Subcutaneous adipose tissue (tissue), 4 donors: Measurements from ENCODE around the gene LYPD1. TPM values are rescaled to one million over a fixed set of nuclear protein-coding genes. Genes with fewer than 3 reads are reported as not detected.

Experiments
- total RNA-seq, 4 donors: library from RNA; depleted of rRNA; stranded (reverse); fragments of >200 nt; gene quantifications; one replicate each; pipeline ENCODE4 v1.1.0, GENCODE V29; 2016
- TF ChIP-seq, protein P1 (sequence below): fragments of 450-650 bp; IDR thresholded peaks from one replicate; pipeline ENCODE4 v1.5.1; 2016; ENCODE audit warnings: low read depth, mild to moderate bottlenecking, control low read depth, antibody characterized with exemption, moderate library complexity

LYPD1 gene
- total RNA-seq, 4 donors from 2014 or later = 0.66 to 1.5 TPM; not detected in 2

DNA sequence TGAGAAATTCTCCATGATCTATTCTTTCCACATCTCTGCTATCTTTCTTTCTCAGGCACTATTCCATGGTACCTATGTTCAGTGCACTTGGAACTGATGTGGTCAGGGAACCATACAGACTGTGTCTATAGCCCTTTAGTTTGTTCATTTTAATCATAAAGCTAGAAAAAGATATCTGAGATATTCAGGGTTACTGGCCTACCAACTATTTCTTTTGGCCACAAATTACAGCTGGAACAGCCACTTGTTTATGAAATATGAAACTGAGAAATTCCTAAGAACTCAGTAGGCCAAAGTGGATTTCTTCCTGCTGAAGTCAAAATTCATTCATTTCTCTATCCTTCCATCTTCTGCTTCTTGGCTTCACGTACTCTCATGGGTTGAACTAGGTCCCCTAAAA, 22.8 kb upstream of the LYPD1 start:
- TF ChIP-seq, protein P1, sequence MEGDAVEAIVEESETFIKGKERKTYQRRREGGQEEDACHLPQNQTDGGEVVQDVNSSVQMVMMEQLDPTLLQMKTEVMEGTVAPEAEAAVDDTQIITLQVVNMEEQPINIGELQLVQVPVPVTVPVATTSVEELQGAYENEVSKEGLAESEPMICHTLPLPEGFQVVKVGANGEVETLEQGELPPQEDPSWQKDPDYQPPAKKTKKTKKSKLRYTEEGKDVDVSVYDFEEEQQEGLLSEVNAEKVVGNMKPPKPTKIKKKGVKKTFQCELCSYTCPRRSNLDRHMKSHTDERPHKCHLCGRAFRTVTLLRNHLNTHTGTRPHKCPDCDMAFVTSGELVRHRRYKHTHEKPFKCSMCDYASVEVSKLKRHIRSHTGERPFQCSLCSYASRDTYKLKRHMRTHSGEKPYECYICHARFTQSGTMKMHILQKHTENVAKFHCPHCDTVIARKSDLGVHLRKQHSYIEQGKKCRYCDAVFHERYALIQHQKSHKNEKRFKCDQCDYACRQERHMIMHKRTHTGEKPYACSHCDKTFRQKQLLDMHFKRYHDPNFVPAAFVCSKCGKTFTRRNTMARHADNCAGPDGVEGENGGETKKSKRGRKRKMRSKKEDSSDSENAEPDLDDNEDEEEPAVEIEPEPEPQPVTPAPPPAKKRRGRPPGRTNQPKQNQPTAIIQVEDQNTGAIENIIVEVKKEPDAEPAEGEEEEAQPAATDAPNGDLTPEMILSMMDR = no peak

- TF ChIP-seq, protein P1 = no peak
Observed at GRCh38 chr2:132691556-132691955, 21.6 kb upstream of the LYPD1 start.

GRCh38 chr2:132690664-132691303, 20.8 kb upstream of the LYPD1 start:
- TF ChIP-seq, protein P1 = no peak

GRCh38 chr2:132681766-132682165, 11.8 kb upstream of the LYPD1 start:
- TF ChIP-seq, protein P1 = no peak

DNA sequence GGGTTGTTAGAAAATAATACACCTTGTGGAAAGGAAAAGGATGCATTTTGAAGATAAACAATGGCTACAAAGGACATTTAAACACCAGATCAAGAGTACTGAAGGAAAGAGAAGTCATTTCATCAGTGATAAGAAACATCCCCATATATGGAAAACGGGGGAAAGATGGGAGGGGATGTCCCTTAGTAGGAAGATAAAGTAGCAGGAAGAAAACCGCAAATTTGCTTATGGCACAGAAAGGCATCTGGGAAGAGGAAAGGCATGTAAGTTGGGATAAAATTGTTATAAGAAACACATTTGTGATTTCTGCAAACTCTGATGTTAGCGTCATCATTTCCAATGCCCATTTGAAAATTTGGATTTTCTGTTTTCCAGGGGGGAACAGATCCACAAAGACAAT, 10.5 kb upstream of the LYPD1 start:
- TF ChIP-seq, protein P1 = no peak

DNA sequence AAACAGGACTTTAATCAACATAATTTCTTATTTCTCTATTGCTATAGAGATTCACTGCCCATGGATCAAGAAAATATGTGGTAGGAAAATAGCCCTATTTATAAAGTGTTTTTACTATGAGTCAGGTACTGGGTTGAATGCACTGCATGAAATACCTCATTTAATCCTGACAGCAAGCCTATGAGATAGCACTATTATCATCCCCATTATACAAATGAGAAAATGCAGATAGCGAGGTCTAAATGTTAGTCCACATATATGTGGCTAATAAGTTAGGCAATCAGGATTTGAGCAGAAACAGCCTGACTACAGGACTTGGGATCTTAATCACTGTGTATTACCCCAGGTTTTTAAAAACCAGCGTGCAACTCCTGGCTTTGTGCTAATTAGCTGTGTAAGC, 8.5 kb upstream of the LYPD1 start:
- TF ChIP-seq, protein P1 = no peak

- TF ChIP-seq, protein P1 = no peak
Observed at GRCh38 chr2:132677661-132678060, 7.7 kb upstream of the LYPD1 start.
